Urothelium cell line (cell line): ENCODE measurements around the gene SLC27A1.
A peak's percentile ranks its signal among the peaks of the same experiment; 100 is the strongest.
"Not testable (repeated sequence)": the region's sequence is repeated elsewhere in the genome, so short reads cannot be mapped to it uniquely, and the experiment has no call there.

Experiments
- DNase-seq: peaks from one replicate; pipeline ENCODE4 v3.0.0; 2011; ENCODE audit warnings: low spot score, mixed read lengths
- FAIRE-seq: peaks from 2 replicates; lab custom pipeline; 2011; peaks lifted over from hg19 to GRCh38; lab: Jason Lieb, UNC

The SLC27A1 gene

DNA sequence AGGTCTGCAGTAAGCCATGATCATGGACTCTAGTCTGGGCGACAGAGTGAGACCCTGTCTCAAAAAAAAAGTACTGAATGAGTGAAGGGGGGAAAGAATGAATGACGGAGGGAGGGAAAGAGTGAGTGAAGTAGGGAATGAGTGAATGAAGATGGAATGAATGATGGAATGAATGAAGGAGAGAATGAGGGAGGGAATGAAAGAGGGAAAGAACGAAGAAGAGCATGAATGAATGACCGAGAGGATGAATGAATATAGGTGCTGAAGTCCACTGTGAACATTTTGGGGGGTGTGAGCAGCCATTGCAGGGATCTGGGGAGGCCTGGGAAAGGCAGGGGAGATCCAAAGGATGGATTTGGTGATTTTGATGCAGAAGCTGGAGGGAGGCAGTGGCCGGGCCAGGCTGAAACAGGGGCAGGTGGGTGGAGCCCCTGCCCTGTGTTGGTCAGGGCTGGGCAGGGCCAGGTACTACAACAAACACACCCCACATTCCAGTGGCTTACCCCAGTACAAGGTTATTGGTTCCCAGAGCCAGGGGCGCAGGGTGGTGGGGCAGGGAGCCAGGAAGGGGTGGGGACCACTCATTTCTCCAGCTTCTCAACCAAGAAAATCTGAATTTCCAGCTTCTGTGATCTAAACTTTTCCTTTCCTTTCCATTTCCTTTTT is 14.3 kb downstream of the SLC27A1 start:
- FAIRE-seq, result no peak

DNA sequence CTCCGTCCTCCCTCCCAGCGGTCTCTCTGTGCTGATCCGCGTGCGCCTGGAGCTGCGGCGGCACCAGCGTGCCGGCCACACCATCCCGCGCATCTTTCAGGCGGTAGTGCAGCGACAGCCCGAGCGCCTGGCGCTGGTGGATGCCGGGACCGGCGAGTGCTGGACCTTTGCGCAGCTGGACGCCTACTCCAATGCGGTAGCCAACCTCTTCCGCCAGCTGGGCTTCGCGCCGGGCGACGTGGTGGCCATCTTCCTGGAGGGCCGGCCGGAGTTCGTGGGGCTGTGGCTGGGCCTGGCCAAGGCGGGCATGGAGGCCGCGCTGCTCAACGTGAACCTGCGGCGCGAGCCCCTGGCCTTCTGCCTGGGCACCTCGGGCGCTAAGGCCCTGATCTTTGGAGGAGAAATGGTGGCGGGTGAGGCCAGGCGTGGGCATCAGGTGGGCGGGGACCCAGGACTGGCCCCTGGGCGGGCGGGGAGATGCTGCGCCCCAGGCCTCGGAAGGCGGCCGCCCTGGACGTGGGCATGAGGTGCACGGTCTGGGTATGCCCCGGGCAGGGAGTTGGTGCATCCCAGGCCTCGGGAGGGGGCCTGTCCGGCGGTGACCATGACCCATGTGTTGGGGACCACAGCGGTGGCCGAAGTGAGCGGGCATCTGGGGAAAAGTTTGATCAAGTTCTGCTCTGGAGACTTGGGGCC is 16.4 kb downstream of the SLC27A1 start:
- no peak for FAIRE-seq
- DNase-seq, result no peak

More for the DNA sequence above, 14.3 kb downstream of the SLC27A1 start:
- no peak for DNase-seq

DNA sequence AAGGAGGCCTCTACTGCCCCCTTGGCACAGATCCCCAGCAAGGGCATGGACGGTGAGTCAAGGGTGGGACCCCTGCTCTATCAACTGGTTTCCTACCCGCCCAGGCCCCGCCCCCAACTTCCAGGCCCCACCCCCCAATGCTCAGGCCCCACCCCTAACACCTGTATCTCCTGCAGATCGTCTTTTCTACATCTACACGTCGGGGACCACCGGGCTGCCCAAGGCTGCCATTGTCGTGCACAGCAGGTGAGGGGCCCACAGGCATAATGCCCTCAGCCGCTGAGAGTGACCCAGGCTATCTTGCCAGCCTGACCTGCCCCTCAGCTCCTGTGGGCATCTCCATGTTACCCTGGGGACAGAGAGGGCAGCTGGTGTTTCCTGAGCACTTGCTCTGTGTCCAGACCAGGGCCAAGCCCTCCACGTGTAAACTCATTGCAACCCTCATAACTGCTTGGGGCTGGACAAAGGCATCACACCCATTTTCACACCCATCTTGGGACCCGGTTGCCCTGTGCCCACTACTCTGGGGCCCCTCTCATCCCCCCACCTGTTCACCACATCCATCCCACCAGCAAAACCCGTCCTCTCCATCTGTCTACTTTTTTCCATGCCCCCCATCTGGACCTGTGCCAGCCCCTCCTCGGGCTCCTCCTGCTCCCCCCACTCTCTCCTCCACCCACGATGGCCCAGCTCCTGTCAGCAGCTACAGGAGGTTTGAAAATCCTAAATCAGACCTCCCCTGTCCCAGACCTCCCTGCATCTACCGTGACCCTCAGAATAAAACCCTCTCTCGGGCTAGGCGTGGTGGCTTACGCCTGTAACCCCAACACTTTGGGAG is 17.2 kb downstream of the SLC27A1 start:
- no peak for DNase-seq
- FAIRE-seq, result no peak

DNA sequence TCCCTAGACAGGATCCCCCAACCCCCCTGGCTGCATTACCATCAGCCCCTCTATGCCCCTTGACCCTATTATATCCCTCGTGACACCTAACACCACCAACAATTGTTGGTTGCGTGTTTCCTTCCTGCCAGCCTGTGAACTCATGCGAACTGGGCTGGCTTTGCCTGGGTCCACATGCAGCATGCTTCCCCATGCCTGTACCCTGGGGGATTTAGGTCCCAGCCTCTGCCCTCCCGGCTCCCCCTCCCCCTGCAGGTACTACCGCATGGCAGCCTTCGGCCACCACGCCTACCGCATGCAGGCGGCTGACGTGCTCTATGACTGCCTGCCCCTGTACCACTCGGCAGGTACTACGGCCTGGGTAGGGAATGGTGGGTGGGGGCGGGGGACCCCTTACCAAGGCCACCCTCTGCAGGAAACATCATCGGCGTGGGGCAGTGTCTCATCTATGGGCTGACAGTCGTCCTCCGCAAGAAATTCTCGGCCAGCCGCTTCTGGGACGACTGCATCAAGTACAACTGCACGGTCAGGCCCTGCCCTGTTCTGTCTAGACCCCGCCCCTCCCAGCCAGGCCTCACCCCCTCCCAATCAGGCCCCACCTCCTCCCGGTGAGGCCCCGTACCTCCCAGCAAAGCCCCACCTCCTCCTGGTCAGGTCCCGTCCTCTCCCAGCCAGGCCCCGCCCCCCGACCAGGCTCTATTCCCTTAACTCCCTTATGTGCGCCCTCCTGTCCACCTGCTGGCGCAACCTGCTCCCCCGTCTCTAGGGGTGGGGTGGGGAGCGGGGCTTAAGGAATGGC is 18.5 kb downstream of the SLC27A1 start:
- no peak for FAIRE-seq
- DNase-seq, result no peak

DNA sequence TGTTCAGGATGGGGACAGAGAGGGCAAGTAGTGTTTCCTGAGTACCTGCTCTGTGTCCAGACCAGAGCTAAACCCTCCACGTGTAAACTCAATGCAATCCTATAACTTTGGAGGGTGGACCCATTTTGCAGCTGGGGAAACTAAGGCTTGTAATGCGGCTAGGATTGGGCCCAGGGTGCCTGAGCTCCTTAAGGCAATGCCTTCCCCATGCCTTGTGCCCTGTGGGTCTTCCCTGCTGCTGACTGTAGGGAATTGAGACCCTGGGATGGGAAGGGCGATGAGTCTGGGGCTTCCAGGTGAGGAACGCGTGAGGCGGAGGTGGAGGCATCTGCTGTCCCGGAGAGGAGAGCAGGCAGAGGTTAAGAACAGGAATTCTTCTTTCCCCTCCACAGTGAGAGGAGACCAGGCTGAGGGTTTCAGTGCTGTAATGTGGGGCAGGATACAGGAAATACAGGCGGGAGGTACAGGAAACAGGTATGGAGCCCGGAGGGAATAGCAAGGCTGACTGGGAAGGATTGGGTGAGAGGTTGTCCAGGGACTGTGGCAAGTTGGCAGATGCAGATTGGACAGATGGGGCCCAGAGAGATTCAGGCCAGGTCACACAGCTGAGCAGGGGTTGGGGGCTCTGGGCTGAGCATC is 19.2 kb downstream of the SLC27A1 start:
- no peak for FAIRE-seq
- DNase-seq, result no peak

DNA sequence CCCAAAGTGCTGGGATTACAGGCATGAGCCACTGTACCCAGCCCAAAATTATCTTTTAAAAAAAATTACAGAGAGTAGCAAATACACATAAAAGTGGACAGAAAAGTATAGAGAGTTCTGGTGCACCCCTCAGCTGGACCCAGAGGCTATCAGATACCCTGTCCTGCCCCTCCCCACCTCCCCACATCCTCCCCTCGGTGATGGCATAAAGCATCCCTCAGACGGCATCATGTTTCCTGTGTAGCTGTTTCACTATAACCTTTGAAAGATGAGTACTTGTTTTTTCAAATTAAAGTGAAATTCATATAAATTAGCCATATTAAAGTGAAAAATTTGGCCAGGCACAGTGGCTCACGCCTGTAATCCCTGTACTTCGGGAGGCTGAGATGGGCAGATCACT is 20.1 kb downstream of the SLC27A1 start:
- no peak for DNase-seq
- no peak for FAIRE-seq

DNA sequence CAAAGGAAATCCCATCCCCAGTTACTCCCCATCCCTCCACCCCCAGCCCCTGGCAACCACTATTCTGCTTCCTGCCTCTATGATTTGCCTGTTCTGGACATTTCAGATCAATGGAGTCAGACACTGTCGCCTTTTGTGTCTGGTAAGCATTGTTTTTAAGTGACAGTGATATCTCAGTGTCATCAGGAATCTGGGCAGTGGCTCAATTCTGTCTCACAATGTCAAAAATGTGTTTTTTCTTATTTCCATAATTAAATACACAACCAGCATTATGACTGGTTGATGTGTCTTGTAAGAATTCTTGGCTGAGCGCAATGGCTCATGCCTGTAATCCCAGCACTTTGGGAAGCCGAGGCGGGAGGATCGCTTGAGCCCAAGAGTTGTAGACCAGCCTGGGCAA is 21.0 kb downstream of the SLC27A1 start:
- FAIRE-seq (no peak), DNase-seq (no peak)

DNA sequence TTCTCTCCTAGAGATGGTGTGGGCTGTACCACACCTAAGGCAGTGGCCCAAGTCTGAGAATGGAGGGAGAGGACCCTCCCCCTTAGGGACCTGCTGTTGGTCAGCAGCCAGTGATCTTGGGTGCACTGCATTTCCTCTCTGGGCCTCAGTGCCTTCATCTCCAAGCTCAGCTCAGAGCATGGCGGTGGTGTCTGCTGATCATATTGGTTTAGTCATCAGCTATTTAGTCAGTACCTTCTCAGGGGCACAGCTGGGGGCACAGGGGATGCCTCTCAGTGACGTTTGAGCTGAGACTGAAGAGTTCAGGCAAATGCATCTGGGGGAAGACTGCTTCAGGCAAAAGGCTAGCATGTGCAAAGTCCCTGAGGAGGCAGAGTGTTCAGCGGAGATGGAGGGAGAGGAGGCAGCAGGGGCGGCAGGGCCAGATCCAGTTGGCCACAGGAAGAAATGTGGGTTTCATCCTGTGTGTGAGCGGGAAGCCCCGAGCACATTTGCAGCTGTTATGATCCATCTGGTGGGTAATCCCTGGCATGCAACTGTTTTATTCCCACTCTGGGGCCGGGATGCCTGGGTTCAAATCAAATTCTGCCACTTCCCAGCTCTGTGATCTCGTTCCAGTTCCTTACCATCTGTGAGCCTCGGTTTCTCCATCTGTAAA is 25.4 kb downstream of the SLC27A1 start:
- DNase-seq (no peak), FAIRE-seq (no peak)

DNA sequence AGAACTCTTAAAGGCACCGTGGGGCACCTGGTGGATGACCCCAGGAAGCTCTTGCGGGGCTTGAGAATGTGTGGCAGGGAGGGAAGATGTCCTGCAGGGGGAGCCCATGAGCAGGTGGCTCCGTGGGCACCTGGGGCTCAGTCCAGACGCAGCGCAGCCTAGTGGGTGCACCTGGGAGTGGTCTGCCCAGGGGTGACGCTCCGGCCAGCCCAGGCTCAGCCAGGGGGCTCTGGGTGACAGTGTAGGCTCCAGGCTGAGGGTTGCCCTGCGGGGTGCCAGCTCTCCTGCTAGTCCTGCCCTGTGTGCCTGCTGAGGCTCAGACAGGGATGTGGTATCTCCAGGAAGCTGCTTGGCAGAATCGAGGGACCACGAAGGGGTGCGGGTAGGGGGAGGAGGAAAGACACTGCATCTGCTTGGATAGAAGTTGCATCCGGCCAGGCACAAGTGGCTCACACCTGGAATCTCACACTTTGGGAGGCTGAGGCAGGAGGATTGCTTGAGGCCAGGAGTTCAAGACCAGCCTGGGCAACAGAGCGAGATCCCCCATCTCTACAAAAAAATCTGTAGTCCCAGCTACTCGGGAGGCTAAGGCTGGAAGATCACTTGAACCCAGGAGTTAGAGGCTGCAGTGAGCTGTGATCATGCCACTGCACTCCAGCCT is 26.1 kb downstream of the SLC27A1 start:
- FAIRE-seq (no peak), DNase-seq (peak; percentile 66)

DNA sequence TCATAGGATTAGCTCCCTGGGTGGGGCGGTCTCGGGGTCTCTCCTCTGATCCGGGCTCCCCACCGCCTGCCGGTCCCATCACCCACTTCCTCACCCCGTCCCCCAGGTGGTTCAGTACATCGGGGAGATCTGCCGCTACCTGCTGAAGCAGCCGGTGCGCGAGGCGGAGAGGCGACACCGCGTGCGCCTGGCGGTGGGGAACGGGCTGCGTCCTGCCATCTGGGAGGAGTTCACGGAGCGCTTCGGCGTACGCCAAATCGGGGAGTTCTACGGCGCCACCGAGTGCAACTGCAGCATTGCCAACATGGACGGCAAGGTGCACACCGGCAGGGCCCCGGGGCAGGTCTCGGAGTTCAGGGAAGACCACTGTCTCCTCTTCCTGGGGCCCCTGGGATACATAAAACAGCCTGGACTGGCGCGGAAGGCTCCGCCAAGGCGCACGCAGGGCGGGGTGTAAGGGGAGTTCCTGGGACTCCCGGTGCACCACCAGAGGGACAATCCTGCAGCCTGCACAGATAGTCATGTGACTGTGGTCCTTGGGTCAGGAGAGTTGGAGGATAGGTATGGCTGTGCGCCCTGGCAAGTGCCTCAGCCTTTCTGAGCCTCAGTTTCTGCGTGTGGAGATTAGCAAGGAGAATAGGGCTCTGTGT is 26.9 kb downstream of the SLC27A1 start:
- no peak for DNase-seq
- no peak for FAIRE-seq

DNA sequence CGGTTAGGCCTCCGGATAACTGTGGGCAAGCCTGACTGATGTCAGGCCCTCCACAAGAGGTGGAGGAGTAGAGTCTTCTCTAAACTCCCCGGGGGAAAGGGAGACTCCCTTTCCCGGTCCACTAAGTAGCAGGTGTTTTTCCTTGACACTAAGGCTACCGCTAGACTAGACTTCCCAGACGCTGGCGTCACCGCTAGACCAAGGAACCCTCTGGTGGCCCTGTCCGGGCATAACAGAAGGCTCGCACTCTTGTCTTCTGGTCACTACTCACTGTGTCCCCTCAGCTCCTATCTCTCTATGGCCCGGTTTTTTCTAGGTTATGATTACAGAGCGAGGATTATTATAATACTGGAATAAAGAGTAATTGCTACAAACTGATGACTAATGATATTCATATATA is 28.7 kb downstream of the SLC27A1 start:
- FAIRE-seq, result not testable (repeated sequence)

DNA sequence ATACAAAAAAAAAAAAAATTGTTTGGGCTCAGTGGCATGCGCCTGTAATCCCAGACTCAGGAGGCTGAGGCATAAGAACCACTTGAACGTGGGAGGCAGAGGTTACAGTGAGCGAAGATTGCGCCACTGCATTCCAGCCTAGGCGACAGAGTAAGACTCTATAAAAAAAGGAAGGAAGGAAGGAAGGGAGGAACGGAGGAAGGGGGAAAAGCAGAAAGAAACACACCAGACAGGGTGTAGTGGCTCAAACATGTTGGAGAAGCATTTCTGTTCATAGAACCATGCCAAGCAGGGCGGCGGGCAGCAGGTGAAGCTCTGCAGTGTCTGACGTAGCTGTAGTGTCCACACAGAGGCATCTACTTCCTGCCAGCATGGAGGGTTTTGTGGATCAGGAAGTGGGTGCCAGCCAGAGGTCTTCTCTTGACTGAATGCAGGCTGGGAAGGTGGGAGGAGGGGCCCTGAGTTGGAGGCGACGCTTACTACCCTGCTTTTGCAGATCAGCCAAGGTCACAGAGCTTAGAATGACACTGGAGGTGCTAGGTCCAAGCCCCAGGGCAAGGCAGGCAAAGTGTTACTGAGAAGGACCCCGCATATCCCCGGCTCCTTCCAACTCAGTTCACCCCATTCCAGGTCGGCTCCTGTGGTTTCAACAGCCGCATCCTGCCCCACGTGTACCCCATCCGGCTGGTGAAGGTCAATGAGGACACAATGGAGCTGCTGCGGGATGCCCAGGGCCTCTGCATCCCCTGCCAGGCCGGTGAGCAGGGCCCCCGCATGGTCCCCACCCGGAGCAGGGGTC is 29.5 kb downstream of the SLC27A1 start:
- no peak for DNase-seq
- FAIRE-seq, result no peak

More for the DNA sequence above, 28.7 kb downstream of the SLC27A1 start:
- DNase-seq, result not testable (repeated sequence)

DNA sequence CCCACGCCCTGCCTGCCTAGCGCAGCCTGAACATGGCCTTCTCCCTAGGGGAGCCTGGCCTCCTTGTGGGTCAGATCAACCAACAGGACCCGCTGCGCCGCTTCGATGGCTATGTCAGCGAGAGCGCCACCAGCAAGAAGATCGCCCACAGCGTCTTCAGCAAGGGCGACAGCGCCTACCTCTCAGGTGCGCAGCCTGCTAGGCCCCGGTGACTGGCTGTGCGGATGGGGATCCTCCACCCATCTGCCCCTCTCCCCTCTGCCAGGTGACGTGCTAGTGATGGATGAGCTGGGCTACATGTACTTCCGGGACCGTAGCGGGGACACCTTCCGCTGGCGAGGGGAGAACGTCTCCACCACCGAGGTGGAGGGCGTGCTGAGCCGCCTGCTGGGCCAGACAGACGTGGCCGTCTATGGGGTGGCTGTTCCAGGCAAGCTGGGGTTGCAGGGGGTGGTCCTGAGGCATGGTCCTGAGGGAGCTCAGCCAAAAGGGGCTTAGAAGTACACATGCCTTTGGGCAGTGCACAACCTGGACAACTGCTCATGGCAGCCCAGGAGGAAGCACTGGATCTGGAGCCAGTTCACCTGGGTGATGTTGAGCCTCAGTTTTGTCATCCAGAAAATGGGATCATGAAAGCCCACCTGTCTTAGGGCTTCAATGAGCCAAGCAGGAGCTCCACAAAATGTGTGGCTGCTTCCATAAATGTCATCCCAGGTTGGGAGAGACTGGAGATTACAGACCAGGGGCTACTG is 30.3 kb downstream of the SLC27A1 start:
- FAIRE-seq (no peak), DNase-seq (no peak)

DNA sequence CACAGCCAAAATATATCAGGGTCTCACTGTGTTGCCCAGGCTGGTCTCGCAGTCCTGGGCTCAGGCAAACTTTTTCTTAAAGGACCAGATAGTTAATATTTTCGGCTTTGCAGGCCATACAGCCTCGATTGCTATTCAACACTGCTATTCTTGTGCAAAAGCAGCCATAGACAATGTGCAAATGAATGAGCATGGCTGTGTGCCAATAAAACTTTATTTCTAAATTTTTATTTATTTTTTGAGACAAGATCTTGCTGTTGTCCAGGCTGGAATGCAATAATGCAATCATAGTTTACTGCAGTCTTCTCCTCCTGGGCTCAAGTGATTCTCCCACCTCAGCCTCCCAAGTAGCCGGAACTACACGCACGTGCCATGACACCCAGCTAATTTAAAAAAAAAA is 32.9 kb downstream of the SLC27A1 start:
- no peak for FAIRE-seq
- DNase-seq, result no peak

DNA sequence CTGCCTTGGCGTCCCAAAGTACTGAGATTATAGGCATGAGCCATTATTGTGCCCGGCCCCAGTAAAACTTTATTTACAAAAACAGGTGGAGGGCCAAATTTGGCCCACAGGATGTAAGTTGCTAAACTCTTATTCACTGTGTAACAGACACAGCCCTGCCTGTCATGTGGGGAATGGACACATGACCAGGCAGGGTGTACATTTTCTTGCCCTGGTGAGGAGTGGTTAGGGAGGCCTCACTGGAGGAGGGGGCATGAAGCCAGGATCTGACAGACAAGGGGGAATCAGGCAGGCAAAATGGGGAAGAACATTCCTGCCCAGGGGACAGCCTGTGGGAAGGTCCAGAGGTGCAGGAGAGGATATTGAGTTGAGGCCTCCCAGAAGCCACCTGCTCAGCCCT is 33.7 kb downstream of the SLC27A1 start:
- no peak for DNase-seq
- FAIRE-seq, result no peak

DNA sequence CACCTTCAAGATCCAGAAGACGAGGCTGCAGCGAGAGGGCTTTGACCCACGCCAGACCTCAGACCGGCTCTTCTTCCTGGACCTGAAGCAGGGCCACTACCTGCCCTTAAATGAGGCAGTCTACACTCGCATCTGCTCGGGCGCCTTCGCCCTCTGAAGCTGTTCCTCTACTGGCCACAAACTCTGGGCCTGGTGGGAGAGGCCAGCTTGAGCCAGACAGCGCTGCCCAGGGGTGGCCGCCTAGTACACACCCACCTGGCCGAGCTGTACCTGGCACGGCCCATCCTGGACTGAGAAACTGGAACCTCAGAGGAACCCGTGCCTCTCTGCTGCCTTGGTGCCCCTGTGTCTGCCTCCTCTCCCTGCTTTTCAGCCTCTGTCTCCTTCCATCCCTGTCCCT is 34.1 kb downstream of the SLC27A1 start:
- DNase-seq, result no peak

DNA sequence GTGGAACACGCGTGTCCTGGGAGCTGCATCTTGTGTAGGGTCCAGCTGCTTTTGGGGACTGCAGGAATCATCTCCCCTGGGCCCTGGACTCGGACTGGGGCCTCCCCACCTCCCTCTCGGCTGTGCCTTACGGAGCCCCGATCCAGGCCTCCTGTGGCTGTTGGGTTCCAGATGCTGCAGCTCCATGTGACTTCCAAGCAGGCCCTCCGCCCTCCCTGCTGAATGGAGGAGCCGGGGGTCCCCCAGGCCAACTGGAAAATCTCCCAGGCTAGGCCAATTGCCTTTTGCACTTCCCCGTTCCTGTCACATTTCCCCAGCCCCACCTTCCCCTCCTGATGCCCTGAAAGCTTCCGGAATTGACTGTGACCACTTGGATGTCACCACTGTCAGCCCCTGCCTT is 34.9 kb downstream of the SLC27A1 start:
- DNase-seq, result no peak
- FAIRE-seq, result no peak

More for the DNA sequence above, 34.1 kb downstream of the SLC27A1 start:
- FAIRE-seq, result no peak
